Stimulated activated CD8-positive, alpha-beta memory T cell treated with anti-CD3 and anti-CD28 coated beads, Interleukin-12 subunit alpha, Interleukin-12 subunit beta, amount 100 ng/mL, for 1 hour (primary cell): ENCODE results near the gene UBXN10.

Experiments used
- DNase-seq: peaks from one replicate; pipeline ENCODE4 v3.0.0-alpha.2; 2020; ENCODE audit warnings: low read depth

Gene UBXN10

GRCh38 chr1:20183035-20183434, 2.9 kb upstream of the UBXN10 start:
- no peak for DNase-seq

- no peak for DNase-seq
Observed at GRCh38 chr1:20183616-20184271, 2.2 kb upstream of the UBXN10 start.

- no peak for DNase-seq
Observed at GRCh38 chr1:20184481-20184900, 1.4 kb upstream of the UBXN10 start.

- peak; percentile 33 for DNase-seq
Observed at GRCh38 chr1:20184997-20185833, 681 bp upstream of the UBXN10 start.

GRCh38 chr1:20187103-20187812, 1.4 kb downstream of the UBXN10 start:
- DNase-seq = no peak

- DNase-seq = no peak
Observed at GRCh38 chr1:20187813-20188454, 2.0 kb downstream of the UBXN10 start.

GRCh38 chr1:20188455-20188817, 2.5 kb downstream of the UBXN10 start:
- no peak for DNase-seq

GRCh38 chr1:20189664-20190063, 3.8 kb downstream of the UBXN10 start:
- DNase-seq = no peak

GRCh38 chr1:20190256-20191160, 4.6 kb downstream of the UBXN10 start:
- no peak for DNase-seq

GRCh38 chr1:20191266-20191825, 5.5 kb downstream of the UBXN10 start:
- DNase-seq = no peak

GRCh38 chr1:20192364-20192763, 6.5 kb downstream of the UBXN10 start:
- no peak for DNase-seq

GRCh38 chr1:20192871-20193411, 7.0 kb downstream of the UBXN10 start:
- no peak for DNase-seq

- DNase-seq = no peak
Observed at GRCh38 chr1:20194224-20194623, 8.3 kb downstream of the UBXN10 start.

GRCh38 chr1:20194757-20195461, 9.0 kb downstream of the UBXN10 start:
- peak; percentile 45 for DNase-seq

- DNase-seq = no peak
Observed at GRCh38 chr1:20195462-20195780, 9.5 kb downstream of the UBXN10 start.

GRCh38 chr1:20197329-20197791, 11.5 kb downstream of the UBXN10 start:
- DNase-seq = no peak

- no peak for DNase-seq
Observed at GRCh38 chr1:20198296-20198695, 12.4 kb downstream of the UBXN10 start.

- DNase-seq = no peak
Observed at GRCh38 chr1:20198918-20199317, 13.0 kb downstream of the UBXN10 start.

GRCh38 chr1:20199403-20199802, 13.5 kb downstream of the UBXN10 start:
- no peak for DNase-seq

GRCh38 chr1:20199840-20200239, 13.9 kb downstream of the UBXN10 start:
- DNase-seq = no peak
